Skin epidermis (tissue), 12 donors: ENCODE results near the gene HCAR1.
"Not testable (repeated sequence)": the region's sequence is repeated elsewhere in the genome, so short reads cannot be mapped to it uniquely, and the experiment has no call there.

Source experiments
- H3K27ac ChIP-seq, 21 experiments: fragments of 200-600 bp; sonication (generic) in 11 of 21; one replicate each; pipeline ENCODE4 v1.5.0; 2020; ENCODE audit warnings: mild to moderate bottlenecking in 3 of 21, inconsistent platforms in 2 of 21, moderate library complexity in 2 of 21
- H3K4me3 ChIP-seq, 7 experiments: fragments of 200-600 bp; sonication (generic) in 2 of 7; one replicate each; pipeline ENCODE4 v1.5.0; 2020; ENCODE audit warnings: inconsistent platforms in 2 of 7, mild to moderate bottlenecking in 2 of 7, moderate library complexity in 1 of 7

HCAR1 gene, protein sequence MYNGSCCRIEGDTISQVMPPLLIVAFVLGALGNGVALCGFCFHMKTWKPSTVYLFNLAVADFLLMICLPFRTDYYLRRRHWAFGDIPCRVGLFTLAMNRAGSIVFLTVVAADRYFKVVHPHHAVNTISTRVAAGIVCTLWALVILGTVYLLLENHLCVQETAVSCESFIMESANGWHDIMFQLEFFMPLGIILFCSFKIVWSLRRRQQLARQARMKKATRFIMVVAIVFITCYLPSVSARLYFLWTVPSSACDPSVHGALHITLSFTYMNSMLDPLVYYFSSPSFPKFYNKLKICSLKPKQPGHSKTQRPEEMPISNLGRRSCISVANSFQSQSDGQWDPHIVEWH

DNA sequence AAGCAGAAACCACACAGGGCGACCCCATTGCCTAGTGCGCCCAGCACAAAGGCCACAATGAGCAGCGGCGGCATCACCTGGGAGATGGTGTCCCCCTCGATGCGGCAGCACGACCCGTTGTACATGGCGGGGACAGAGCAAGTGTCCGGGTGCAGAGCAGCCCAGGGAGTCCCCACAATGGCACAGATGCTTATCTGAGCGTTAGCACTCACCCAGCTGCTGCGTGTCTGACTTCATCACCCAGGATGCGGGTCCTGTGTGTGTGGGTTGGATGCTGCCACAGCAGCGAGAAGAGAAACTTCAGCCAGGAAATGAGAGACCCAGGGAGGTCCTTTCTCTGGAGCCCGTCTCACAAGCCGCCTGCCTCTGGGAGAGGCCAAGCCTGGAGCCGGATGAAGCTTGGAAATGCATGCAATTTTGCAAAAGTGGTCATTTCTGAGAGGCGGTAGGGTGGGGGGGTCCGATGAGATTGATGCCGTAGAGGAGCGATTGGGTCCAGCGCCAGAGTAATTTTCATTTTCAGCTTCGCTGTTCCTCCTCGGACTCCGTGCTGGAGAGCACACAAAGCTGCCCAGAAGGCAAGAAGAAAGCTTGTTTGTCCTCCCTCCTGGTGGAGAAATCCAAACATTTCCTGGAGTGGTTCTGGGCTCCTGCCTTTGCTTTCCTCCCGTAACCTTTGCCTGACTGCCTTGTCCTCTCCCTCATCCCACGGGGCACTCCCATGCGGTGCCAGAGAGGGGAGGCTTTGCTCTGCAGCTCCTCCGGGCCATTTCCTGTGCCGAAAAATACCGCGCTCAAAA lies at the start of gene HCAR1:
TSS of gene HCAR1 (minus strand) at position 630 of the 800 bp plus-strand sequence. CDS start at position 125, 505 bp downstream.
- H3K27ac ChIP-seq: peak within 1 kb of the TSS in 3 of 21 experiments; percentile 10 to 35 (median 17)
- peak within 1 kb of the TSS in 5 of 7 experiments; percentile 0 to 21 (median 4) for H3K4me3 ChIP-seq

DNA sequence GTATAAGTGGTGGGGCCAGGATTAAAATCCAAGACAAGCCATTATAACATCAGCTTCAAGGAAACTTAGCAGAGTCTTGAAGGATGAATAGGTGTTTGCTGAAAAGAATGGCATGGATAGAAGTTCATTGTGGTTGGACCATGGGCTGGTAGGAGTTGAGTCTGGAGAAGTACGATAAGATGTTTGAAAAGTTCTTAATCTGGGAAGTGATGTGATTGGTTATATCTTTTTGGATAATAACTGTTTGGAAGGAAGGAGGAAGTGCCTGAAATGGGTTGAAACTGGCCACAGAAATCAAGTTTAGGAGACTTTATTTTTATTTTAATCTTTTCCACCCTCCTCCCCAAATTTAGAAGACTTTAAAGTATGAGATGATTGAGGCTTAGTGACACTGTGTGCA lies 26.9 kb upstream of the HCAR1 start:
- Histone ChIP-seq H3K27ac (no peak overlapping the region), H3K4me3 (no peak overlapping the region)

DNA sequence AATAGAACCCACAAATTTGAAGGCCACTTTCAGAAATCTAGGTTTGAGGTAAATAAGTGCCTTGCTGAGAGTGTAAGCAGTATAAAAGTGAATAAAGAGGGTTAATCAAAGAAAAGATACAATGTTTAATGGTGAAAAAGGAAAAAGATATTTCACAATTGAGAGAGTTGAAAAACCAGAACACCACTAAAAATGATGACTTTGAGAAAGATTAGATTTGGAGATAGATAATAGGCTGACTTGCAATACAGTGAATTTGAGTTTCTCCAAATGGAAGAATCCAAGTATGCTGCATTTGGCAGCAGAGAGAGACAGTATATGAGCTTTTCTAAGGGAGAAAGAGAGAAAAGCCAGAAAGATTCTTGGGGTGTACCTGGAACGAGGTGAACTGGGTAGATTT lies 24.1 kb upstream of the HCAR1 start:
- no peak overlapping the region for H3K27ac ChIP-seq
- no peak overlapping the region for H3K4me3 ChIP-seq

DNA sequence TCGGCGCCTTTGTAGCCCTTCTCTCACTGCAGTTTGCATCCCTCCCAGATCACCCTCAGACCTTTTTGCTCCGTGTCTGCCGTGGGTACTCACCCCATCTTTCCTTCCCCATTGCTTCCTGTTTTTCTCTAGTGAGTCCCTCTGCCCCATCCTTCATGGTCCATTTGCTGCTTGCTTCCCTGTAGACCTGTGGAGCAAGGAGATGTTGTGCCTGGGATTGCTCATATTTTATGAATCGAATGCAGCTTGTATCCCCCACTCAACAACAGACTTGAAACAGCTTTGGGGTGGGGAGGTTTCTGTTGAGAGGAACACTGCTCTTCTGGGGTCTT lies 22.6 kb upstream of the HCAR1 start:
- Histone ChIP-seq H3K4me3 (peak overlapping the region; percentile 61 to 93 (median 81)), H3K27ac (peak overlapping the region; percentile 80 to 99 (median 92))

DNA sequence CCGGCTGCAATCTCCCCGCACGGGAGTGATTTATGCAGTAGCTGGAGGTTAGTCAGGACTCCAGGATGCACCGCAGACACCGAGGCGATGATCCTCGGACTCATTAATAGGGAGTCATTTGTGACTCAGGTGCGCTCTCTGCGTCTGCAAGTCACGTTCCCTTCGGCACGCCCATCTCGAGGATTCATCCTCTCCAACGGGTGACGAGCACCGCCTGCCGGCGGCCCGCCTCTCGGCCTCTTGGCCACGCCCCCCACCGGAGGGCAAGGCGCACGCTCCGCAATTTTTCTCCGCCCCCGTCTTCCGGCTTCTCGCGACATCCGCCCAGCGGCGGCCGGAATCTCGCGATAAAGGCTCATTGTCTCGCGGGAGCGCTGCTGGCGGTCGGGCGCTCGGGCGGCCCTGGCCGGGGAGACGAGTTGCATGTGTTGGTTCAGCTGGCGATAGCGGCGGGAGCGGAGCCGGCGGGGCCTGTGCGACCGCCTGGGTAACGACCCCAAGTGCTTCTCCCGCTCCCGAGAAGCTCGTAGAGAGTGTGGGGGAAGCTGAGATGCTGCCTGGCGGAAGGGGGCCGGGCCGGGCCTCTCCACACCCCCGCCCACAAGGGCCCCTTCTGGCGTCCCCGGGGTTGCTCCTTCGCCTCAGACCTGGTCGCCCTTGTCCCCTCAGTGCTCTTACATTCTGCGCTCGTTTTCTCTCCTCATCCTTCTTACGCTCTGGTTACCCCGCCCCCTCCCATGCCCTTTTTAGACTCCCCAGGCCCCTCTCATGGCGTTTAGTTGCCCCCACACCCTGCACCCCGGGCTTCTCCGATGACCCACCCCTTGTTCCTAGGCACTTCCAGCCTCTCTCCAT lies 22.0 kb upstream of the HCAR1 start, which contains the start of gene DENR:
TSS of gene DENR (plus strand) at position 361 of the 855 bp plus-strand sequence. CDS start 878 bp downstream, outside the sequence.
- Histone ChIP-seq H3K27ac (peak within 1 kb of the TSS; percentile 80 to 99 (median 92)), H3K4me3 (peak within 1 kb of the TSS; percentile 61 to 93 (median 81))

DNA sequence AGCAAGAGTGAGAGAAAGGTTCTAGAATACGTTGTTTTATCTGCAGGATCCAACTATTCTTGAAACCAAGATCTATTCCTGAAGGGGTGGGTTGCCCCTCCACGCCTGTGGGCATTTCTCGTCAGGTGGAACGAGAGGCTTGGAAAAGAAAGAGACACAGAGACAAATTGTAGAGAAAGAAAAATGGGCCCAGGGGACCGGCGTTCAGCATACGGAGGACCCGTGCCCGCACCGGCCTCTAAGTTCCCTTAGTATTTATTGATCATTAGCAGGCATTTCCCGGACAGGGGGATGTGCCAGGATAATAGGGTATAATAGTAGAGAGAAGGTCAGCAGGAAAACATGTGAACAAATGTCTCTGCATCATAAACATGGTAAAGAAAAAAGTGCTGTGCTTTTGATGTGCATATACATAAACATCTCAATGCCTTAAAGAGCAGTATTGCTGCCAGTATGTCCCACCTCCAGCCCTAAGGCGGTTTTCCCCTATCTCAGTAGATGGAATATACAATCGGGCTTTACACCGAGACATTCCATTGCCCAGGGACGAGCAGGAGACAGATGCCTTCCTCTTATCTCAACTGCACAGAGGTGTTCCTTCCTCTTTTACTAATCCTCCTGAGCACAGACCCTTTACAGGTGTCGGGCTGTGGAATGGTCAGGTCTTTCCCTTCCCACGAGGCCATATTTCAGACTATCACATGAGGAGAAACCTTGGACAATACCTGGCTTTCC lies 20.3 kb upstream of the HCAR1 start:
- not testable (repeated sequence) for H3K4me3 ChIP-seq
- H3K27ac ChIP-seq: peak overlapping the region in 1 of 21 experiments; percentile 92

DNA sequence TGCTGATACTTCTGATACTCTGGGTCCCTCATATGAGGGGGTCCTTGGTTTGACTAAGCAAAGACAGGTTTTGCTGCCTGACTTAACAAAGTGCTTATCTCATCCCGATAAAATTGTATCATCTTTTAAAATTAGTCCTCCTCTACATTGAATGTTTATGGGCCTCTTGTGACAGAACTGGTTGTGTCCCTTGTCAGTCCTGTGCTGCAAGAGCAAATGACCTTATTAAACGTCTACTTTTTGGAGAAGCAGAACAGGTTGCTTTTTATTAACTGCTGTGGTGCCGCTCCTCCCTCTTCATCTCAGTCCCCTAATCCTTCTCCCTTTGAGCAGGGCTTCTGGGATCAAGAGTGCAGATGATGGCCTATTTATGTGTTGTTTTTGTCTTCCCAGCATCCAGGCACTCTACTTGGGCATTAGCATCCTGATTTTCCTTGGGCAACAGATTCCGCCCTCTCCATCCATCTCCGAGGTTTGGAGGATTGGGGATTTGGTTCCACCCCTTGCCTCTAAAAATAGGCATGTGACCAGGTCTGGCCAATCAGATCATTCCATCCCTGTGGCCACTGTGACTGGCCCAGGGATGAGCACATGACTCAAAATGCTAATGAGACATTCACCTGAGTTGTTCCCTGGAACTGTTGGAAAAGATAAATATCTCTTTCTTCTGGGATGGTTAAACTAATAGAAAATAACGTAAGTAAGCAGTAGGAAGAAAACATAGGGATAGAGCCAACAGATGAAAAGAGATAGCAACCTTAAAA lies 19.1 kb upstream of the HCAR1 start:
- Histone ChIP-seq H3K4me3 (no peak overlapping the region), H3K27ac (peak overlapping the region in 1 of 21 experiments; percentile 17)

DNA sequence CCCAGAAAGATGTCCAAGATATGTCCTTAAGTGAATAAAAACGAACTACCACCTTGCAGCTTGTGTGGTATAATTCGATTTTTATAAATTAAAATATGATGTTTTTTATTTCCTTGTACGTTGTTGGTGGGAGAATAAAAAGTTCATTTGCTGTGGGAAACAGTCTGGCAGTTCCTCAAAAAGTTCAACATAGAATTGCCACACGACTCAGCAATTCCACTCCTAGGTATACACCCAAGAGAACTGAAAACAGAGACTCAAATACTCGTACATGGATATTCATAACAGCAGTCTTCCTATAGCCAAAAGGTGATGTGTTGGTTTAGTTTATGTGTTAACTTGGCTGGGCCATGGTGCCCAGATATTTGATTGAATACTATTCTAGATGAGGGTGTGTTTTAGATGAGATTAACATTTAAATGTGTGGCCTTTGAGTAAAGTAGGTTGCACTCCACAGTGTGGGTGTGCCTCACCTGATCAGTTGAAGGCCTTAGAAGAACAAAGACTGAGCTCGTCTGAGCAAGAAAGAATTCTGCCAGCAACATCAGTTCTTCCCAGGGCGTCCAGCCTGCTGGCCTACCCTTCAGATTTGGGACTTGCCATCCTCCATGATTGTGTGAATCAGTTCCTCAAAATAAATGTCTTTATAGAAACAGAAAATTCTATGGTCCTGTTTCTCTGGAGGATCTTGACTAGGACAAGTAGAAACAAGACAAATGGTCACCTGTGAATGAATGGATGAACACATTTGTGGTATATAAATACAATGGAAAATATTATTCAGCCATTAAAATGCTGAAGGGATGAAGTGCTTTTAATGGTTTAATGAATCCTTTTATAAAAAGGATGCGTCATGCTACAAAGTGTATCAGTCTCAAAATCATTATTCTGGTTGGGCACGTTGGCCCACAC lies 16.8 kb upstream of the HCAR1 start:
- H3K4me3 ChIP-seq: no peak overlapping the region
- peak overlapping the region in 1 of 21 experiments; percentile 59 for H3K27ac ChIP-seq

DNA sequence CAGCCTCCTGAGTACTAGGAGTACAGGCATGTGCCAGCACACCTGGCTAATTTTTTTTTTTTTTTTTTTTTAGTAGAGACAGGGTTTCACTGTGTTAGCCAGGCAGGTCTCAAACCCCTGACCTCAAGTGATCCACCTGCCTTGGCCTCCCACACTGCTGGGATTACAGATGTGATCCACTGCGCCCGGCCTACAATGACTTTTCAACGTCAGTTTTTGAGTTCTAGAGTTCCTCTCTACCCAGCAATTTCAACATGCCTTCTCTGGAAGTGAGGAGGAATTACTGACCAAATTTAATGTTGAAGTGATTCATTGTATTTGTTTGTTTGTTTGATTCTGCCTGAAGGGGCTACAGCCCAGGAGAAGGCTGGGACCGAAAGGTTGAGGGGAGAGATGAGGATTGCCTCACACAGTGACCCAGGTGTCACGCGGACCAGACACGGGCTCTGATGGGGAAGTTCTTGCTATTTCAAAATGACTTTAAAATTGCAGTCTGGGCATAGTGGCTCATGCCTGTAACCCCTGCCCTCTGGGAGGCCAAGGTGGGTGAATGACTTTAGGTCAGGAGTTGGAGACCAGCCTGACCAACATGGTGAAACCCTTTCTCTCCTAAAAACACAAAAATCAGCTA lies 13.4 kb upstream of the HCAR1 start:
- Histone ChIP-seq H3K4me3 (no peak overlapping the region), H3K27ac (no peak overlapping the region)

DNA sequence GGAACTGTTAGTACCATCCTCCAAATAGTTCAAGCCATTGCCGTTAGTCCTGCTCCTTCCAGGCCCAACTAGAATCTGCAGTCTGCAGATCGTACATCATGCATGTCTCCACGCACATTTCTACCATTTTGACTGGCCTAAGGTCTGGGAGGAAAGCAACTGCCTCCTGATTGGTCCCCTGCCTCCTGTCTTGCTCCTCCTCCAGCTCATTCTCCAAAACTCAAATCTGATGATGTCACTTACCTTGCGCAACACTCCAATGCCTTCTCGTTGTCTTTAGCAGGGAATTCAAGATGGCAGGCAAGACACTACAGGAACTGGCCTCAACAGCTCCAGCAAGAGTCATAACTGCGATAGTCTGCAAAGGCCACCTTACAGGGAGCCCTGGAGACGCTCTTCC lies 9.7 kb upstream of the HCAR1 start:
- no peak overlapping the region for H3K4me3 ChIP-seq
- H3K27ac ChIP-seq: no peak overlapping the region

DNA sequence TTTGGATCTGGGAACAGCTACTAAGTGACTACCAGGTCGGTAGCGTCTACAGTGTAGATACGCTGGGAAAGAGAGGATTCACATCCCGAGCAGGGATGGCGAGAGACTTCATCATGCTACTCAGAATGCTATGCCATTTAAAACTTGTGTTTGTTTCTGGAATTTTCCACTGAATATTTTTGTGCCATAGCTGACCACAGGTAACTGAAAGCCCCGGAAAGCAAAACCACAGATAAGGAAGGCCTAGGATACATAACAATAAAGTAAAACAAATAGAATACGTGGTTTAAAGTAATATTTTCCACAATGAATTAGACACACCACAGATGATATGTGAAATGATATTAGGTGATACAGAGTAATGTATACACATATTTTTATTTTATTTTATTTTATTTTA lies 7.9 kb upstream of the HCAR1 start:
- Histone ChIP-seq H3K27ac (no peak overlapping the region), H3K4me3 (no peak overlapping the region)

DNA sequence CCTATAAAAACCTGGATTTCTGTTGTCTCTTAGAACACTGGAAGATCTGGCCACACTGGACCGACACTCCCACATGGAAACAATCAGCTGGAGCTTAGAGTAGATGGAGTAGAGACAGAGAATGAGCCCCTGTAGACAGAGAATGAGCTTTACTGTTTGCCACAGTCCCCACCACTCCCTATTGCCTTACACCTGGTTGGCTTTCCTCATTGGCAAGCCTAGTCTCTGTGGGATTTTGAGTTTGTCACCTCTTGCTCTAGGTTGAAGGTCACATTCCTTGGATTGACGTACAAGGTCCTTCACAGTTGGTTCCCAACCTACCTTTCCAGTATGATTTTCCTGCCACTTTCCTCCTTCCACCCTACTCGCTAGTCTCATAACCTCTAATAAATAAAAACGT lies 2.0 kb upstream of the HCAR1 start:
- H3K4me3 ChIP-seq: no peak overlapping the region
- peak overlapping the region in 1 of 21 experiments; percentile 23 for H3K27ac ChIP-seq

DNA sequence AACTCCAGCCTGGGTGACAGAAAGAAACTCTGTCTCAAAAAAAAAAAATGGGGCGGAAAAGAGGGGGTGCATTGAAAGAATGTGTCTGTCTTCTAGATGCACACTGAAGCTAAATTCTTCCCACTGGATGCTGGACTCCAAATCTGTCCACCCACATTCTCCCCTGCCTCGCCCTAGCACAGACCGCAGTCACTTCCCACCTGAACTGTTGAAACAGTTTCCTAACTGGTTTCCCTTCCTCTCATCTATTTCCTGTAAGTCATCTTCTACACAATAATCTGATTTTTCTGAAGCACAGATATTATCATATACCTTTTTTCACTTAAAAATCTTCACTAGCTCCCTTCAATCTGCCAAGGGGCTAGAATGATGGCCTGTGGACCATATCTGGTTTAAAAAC lies 1.5 kb upstream of the HCAR1 start:
- H3K27ac ChIP-seq: peak overlapping the region in 1 of 21 experiments; percentile 23
- no peak overlapping the region for H3K4me3 ChIP-seq

DNA sequence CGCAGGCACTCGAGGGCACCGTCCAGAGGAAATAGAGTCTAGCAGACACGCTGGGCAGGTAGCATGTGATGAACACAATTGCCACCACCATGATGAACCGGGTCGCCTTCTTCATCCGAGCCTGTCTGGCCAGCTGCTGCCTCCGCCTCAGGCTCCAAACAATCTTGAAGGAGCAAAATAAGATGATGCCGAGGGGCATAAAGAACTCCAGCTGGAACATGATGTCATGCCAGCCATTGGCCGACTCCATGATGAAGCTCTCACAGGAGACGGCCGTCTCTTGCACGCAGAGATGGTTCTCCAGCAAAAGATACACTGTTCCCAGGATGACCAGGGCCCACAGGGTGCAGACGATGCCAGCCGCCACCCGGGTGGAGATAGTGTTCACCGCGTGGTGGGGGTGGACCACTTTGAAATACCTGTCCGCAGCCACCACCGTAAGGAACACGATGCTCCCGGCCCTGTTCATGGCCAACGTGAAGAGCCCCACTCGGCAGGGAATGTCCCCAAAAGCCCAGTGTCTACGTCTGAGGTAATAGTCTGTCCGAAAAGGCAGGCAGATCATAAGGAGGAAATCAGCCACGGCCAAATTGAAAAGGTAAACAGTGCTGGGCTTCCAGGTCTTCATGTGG lies 945 bp downstream of the HCAR1 start:
- Histone ChIP-seq H3K27ac (no peak overlapping the region), H3K4me3 (peak overlapping the region in 3 of 7 experiments; percentile 1 to 21 (median 4))

DNA sequence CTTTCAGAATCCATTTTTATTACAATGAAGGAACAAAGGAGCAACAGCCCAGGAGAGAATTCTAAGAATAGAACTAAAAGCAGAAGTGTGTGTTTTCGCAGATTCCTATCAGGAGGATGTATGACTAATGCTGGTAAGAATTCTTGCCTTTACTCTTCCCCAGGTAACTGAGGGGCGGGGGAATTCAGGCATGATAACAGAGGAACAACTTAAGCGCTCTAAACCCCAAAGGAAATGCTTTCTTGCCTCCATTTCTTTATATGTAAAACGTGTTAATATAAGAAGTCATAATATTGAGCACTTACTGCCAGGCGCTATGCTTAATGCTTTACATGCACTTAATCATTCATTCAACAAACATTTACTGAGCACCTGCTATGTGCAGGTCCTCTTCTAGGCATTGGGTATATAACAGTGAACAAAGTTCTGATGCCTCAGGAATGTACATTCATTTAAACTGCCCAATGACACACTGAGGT lies 4.5 kb downstream of the HCAR1 start:
- Histone ChIP-seq H3K4me3 (no peak overlapping the region), H3K27ac (peak overlapping the region in 7 of 21 experiments; percentile 2 to 54 (median 45))

DNA sequence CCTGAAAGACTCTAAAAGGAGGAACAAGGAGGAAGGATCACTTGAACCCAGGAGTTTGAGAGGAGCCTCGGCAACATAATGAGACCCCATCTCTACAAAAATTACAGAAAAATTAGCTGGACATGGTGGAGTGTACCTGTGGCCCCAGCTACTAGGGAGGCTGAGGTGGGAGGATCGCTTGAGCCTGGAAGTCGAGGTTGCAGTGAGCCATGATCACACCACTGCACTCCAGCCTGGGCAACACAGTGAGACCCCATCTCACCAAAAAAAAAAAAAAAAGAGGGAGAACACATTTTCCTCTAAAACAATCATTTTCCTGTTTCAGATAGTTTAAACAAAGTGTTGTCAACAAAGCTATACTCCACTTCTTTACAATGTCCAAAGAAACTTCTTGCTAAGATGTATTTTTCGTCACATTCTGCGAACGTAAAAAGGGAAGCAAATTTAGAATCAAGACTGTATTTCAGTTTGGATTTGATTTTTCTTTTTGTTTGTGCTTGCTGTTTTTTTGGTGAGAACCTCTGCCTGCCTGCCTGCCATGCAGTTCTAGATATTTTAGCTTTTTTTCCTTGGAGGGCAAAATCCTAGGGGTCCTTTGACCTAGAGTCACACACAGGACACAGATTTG lies 5.1 kb downstream of the HCAR1 start:
- H3K27ac ChIP-seq: peak overlapping the region in 7 of 21 experiments; percentile 2 to 54 (median 45)
- no peak overlapping the region for H3K4me3 ChIP-seq
